ENCODE data around the gene DHRS9. TPM values are rescaled to one million over a fixed set of nuclear protein-coding genes. Genes with fewer than 3 reads are reported as not detected.
A peak's percentile ranks its signal among the peaks of the same experiment; 100 is the strongest.

The DHRS9 gene
- polyA plus RNA-seq, 10 donors: 0.24 to 1.0 (median 0.61) TPM

DNA sequence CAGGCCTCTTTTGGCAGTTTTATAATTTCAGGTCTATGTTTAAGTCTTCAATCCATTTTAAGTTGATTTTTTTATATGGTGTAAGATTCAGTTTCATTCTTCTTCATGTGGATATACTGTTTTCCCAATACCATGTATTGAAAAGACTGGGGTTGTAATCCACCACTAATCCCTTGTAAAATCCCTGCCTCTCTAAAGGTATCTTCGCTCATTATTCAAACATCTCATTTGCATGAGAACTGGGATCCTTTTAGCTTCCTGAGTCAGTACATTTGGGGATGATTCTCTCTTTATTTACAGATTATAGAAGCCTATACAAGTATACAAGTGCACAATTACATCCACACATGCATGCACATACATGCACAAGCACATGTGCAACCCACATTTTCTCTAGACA lies 25.3 kb downstream of the DHRS9 start:
- no peak for DNase-seq

DNA sequence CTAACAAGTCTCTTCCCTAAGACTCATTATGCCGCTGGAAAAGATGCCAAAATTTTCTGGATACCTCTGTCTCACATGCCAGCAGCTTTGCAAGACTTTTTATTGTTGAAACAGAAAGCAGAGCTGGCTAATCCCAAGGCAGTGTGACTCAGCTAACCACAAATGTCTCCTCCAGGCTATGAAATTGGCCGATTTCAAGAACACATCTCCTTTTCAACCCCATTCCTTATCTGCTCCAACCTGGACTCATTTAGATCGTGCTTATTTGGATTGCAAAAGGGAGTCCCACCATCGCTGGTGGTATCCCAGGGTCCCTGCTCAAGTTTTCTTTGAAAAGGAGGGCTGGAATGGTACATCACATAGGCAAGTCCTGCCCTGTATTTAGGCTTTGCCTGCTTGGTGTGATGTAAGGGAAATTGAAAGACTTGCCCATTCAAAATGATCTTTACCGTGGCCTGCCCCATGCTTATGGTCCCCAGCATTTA lies 26.3 kb downstream of the DHRS9 start:
- DNase-seq: peak in 1 of 3 donors; percentile 51

GRCh38 chr2:169104848-169105247 lies 35.5 kb downstream of the DHRS9 start:
- DNase-seq: no peak

DNA sequence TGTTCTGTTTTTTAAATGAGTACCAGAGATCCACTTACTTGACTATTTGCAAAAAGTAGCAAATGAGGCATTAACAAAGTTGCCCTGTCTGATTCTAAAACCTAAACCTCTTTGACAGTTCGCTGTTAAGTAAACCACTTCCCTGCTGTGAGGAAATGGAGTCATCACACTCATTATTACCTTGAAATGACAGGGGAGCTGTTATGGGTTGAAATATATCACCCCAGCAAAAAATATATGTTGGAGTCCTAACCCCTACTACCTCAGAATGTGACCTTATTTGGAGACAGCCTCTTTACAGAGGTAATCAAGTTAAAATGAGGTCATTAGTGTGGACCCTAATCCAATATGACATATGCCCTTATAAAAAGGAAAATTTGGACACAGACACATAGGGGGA lies 36.1 kb downstream of the DHRS9 start:
- DNase-seq: no peak

GRCh38 chr2:169106134-169106533 lies 36.8 kb downstream of the DHRS9 start:
- DNase-seq: no peak

DNA sequence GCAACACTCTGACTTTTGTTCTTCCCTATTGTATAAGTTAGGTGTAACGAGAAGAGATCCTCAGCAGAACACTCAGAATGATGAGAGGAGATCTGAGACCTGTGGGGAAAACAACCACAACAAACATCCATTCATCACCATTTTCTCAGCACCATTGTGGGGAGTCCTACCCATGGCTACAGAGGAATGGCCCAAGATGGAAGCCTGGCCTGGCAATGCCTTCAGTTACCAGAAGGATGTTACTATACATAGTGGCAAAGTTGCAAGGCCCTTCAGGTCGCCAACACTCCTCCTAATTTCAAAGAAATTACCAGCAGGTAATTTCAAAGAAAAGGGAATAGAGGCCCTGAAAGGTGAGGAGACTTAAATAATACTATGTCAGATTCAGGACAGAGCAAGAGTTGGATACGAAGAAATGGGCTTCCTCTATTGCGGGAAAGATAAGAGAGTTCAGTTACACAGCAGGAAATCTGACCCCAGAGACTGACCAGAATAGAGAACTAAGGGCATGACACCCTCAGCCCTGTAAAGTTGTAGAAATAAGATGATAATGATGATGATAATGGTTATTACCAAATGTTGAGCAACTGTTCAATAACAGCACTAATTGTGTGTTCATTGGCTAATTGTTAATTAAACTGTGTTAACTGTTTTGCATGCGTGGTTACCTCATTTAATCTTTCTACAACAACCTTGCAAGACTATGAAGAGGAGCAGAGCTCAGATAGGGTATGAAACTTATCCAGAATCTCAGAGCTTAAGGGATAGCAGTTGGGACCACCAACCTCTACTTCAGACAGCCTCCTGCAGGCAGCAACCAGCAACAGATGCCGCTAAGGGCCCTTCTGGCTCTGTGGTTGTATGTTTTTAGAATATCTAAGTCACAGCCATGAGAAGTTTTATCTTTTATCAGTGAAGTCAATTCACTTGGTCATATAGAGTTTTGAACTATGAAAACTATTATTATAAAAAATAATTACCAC lies 37.5 kb downstream of the DHRS9 start:
- DNase-seq: no peak

DNA sequence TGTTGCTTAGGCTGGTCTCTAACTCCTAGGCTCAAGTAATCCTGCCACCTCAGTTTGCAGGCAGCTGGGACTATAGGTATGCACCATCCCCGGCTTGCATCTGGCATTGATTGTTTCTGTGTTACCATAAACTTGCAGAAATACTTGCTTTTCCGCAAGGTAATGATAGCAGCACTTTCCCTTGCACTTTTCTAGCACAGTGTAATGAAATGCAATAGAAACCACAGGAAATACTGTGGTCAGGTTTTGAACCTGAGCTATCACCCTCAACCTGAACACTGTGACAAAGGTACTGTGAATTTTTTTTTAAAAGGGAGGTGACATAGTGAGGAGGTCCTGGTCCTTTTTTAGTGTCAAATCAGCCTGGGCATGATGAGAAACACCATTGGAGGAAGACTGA lies 38.3 kb downstream of the DHRS9 start:
- no peak for DNase-seq

- DNase-seq: no peak
These were observed 38.9 kb downstream of the DHRS9 start for GRCh38 chr2:169108099-169108884.

DNA sequence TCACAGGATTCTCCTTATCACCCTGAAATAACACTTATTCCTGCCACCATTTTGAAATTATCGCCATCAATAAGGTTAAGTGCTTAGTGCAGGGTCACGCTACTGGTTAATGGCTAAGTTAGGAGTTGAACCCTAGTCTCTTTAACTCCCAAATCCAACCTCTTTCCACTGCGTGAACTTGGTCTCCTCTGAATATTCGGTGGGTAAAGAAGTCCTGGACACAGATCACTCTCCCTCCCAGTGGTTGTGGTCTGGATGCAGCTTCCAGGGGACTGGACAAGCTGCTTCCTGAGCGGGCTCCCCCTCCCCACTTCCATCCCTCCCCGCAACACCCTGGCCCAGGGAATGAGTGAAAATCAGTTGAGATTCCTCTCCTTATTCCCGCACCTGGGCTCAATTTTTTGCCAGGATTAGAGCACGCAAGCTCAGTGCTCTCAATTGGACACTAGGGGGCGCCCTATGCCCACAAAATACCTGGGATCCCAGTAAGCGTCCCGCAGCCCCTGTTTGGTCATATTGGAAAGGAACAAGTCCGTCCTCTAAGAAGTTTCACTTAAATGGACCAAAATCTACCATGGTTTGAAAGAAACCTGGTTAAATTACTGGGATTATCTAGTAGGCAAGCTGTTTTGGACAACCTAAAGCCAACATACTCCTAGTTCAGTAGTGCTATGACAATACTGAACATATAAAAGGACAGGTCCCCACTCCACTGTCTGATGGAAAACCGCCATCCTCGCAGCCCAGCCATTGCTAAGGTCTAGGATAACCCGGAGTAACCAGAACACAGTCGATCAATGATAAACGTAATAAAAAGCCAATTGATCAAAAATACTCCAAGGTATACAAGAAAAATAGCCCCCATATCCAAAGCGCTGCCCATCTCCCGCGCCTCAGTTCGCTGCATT lies 40.4 kb downstream of the DHRS9 start:
- DNase-seq: peak; percentile 57 to 81 (median 78)

DNA sequence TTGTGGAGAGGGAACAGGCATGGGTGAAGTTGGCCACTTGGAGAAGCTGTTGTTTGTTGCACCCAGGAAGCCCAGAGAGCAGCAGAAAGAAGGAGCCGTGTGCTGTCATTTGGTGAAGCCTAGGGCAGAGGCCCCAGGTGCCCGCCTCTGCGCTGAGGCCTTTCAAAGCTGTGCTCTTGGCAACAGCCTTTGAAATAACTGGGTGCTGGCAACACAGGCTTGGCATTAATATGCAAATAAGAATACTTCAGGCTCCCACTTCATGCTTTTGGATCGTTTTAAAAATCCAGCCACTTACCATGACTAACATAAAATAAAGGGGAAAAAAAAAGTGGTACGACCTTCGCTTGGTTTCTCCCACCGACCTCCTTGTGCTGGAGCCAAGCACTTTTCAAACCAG lies 41.1 kb downstream of the DHRS9 start:
- DNase-seq: no peak

GRCh38 chr2:169110916-169111315 lies 41.6 kb downstream of the DHRS9 start:
- DNase-seq: no peak

DNA sequence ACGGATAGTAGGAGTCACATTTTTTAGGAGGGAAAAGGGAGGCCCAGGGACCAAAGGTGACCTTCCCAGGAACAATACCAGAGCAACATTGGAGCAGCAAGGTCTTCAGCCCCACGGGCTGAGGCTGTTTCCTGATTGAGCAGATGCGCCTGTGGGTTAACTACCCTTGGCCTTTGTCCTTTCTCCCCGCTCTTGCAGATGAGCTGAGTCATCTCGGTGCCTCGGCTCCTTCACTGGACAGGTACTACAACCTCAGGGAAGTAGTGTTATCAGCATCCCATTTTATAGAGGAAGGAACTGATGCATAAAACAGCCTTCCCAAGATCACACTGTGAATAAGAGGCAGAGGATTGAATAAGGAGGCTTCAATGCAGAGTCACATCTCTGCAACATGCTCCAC lies 43.5 kb downstream of the DHRS9 start:
- no peak for DNase-seq

GRCh38 chr2:169114056-169114455 lies 44.7 kb downstream of the DHRS9 start:
- DNase-seq: no peak

DNA sequence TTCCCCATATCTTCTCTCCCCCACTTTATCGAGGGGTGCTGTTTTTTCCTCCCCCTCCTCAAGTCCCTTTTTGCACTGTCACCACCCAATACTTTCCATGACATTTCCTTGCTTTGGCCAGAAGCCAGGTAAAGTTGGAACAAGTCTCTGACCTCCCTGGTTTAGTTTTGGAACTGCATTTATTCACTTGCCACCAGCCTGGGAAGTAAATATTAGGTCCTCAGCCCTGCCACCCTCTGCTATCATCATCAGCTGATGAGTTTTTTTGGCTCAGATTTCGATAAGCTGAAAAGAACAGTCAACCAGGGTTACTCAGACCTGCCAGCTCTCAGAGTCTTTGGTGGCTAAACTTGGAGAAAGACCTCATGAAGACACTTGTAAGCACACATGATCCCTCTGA lies 47.0 kb downstream of the DHRS9 start:
- no peak for DNase-seq

DNA sequence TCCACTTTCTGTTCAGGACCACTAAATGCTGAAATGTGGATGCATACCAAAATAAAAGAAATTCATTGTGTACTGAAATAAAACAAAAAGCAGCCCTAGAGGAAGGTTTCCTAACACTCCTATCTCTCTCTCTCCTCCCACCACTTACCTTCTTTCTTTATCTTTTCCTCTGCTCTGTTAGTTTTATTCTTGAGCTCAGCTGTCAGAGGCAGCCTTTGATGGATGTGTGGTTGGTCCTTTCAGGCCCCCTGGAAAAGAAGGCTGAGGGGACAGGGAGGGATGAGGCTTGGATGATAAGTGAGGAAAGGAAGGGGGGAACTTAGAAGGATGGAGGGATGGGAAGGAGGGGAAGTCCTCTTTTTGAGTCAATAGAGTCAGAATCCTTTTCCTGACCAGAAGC lies 47.6 kb downstream of the DHRS9 start:
- DNase-seq: no peak

DNA sequence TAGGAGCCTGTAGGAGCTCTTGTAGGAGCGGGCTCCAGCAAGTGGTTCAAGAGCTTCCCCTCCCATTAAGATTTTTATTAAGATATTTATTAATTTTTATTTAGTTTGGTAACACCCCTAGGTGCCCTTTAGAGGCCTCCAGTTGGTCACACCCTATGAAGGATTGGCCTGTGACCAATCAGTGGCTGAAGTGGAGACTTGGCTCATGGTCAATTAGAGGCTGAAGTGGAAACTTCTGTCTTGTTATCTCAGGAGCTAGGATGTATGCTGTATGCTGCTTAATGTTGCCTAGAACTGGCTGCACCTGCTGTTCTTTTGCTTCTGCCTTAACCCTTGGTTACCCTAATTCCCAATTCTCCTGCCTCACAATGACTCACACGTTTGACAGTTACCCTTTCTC lies 48.7 kb downstream of the DHRS9 start:
- DNase-seq: no peak

GRCh38 chr2:169119123-169119760 lies 49.9 kb downstream of the DHRS9 start:
- peak in 1 of 3 donors; percentile 21 for DNase-seq

DNA sequence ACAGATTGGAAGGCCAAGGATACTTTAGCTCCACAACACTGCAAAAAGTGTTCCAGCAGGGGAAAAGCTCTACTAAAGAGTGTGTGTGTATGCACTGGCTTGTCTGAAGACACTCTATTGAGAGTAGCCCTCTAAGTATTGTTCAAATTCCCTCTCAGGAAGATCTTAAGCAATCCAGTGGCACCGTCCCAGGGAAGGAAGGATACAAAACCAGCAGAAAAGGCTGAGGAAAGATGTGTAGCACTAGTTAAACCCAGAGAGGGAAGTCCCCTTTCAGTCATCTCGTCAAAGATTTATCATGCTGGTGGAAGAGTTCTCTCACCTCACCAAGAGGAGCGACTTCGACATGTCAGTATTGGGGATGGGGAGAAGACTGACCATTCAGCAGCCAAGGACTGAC lies 50.5 kb downstream of the DHRS9 start:
- no peak for DNase-seq

DNA sequence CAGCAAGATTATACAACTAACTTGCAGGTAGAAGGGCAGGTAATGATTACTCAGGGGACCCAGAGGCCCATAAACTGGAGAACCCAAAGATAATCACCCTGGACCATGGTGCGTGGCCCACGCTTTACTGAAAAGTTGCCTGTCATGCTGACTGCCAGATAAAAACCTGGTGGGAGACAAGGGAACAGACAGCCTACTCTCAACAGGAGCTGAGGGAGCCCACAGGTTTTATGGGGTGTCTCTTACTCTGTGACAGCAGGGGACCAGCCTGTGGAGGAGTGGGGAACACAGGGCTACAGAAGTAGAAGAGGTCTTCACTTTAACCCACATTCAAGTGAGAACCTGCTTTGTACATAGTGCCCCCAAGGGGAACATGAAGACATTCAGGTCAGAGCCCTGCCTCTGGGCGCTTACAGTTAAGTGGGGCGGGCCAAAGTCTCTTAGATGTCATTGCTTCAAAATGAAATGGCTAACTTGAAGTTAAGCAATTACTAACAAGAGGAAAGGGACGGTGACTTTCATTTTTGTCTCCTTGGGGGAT lies 60.4 kb downstream of the DHRS9 start:
- no peak for DNase-seq

- DNase-seq: peak; percentile 20 to 56 (median 23)
These were observed 62.5 kb downstream of the DHRS9 start for GRCh38 chr2:169131587-169132512.
